NCI-H128 (cell line): ENCODE data around the gene LINGO3.

Source experiments
- DNase-seq: peaks from one replicate; lab custom pipeline; 2025; ENCODE audit not compliant: unreplicated experiment; lab: John Stamatoyannopoulos, UW

Gene LINGO3

DNA sequence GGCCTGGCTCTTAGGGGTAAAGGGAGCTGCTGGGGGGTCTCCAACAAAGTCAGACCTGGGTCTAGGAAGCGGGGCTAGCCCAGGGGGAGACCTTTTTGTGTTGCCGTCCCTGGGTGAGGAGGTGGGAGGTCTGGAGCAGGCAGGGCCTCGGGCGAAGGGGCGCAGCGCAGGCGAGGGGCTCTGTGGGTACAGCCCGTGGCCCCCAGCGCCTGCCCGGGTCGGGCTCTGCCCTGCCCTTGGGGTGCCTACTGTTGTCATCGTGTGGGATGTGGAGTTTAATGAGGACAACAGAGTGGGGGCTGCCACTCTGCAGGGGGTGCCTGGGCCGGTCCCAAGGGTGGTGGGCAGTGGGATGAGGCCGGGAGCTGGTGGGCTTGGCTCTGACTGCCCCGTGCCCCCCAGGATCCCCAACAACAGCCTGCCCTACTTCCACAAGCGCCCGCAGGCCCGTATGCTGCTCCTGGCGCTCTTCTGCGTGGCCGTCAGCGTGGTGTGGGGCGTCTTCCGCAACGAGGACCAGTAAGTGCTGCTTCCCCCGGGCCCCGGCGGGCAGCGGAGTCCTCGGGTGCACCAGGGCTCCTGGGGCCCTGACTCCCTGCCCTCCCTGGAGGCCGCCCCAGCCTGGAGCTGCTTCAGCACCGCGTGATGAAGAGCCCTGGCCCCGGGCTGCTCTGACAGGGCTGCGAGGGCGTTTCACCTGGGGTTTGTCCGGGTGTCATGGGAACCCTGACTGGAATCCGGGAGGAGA, 32.7 kb upstream of the LINGO3 start:
- DNase-seq = no peak

DNA sequence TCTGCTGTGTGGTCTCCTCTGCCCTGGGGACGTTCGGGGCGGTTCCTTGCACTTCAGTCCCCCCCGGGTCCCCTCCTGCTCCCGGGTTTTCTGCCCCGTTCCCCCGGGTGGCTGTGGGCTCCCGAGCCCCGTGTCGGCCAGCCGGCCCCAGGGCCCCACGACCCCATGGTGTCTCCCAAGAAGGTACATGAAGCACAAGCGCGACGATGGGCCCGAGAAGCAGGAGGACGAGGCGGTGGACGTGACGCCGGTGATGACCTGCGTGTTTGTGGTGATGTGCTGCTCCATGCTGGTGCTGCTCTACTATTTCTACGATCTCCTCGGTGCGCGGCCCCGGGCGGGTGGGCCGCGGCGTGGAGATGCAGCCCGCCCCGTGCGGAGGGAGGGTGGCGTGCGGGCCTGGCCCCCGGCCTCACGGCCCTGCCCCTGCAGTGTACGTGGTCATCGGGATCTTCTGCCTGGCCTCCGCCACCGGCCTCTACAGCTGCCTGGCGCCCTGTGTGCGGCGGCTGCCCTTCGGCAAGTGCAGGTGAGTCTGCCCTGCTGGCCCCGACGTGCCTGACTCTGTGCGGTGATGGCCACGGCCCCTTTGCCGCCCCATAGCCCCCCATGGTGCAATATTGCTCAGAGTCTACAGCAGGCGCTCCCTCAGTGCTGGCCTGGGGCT, 31.8 kb upstream of the LINGO3 start:
- DNase-seq = no peak

DNA sequence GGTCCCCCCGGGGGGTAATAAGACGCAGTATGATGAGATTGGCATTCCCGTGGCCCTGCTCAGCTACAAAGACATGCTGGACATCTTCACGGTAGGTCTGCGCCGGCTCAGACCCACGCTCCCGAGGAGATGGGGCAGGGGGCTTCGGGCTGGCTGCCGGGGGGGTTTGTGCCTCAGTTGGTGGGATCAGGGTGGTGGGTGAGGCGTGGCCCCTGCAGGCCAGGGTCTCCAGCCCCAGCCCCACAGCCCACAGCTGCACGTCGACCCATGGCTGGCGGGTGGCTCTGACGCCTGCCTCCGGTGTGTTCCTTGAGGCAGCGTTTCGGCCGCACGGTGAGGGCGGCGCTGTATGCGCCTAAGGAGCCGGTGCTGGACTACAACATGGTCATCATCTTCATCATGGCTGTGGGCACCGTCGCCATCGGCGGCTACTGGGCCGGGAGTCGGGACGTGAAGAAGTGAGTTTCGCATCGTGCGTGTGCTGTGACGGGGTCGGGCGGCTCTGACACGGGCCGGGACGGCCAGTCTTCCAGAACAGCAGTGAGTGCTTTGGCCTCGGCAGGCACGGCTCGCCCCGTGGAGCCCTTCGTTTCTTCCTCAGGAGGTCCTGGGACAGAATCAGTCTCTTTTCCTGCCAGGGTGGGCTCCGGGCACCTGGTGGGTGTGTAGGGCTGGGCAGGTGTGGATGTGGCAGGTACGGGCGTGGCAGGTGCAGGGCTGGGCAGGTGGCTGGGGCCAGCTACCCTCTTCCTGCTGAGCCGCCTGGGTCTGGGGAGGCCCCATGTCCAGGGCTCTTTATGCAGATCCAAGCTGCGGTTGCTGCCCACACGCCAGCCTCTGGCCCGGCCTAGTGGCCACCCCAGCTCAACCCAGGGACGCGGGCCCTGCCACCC, 31.0 kb upstream of the LINGO3 start:
- no peak for DNase-seq

DNA sequence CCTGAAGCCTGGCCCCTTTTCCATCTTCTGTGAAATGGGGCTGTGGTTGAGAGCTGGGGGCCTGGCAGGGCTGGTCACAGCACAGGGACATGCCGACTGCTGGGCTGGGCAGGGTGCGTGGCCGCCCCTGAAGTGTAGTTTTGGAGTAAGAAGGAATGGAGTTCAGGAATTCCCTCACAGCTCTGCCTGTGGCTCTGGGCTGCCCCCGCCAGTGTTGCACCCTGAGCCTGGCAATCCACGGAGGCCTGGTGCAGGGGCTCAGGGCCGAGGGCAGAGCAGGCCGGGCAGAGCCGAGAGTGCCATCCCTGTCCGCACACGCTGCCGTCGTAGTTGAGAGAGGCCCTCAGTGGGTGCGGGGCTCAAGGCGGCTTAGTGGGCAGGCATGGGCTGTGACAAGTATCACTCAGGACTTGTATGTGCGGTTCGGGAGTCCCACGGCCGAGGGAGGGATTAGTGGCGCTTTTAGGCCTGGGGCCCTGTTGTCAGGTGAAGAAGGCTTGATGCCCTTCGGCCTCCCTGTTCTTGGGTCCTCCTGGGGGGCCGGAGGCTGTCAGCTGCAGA, 30.2 kb upstream of the LINGO3 start:
- no peak for DNase-seq

DNA sequence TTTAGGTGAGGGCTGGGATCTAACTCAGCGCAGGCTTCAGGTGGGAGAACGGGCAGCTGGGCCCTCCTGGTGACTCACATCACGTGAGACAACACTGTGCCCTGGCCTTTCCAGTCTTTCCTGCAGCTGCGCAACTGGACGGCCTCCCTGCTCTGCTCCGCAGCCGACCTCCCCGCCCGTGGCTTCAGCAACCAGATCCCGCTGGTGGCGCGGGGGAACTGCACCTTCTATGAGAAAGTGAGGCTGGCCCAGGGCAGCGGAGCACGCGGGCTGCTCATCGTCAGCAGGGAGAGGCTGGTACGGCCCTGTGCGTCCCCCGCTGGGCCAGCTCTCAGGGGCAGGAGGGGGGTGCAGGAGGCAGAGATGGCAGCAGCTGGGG, 29.4 kb upstream of the LINGO3 start:
- DNase-seq = no peak

DNA sequence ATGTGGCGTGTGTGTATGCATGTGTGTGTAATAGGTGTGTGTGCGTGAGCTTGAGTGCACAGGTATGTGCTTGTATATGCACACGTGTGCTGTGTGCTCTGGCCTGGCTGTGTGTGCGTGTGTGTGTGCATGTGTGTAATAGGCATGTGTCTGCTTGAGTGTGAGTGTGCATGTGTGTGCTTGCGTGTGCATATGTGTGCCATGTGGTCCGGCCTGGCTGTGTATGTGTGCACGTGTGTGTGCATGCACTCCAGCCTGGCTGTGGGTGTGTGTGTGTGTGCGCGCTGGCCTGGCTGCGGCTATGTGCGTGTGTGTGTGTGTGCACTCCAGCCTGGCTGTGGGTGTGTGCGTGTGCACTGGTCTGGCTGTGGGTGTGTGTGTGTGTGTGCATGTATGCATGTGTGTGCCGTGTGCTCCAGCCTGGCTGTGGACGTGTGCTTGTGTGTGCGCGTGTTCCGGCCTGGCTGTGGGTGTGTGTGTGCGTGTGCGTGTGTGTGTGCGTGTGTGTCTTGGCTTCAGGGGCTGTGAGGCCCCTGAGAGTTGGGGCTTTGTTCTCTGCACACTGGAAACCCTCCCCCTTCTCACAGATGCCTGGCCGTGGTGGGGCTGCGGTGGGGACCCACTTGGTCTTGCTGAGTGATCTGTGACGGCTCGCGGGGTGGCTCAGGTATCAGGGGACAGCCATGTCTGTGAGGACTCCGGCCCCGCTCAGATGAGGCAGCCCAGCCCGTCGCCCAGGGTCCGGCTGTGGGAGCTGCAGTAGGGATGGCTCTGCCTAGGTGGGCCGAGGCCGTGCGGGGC, 28.8 kb upstream of the LINGO3 start:
- no peak for DNase-seq

DNA sequence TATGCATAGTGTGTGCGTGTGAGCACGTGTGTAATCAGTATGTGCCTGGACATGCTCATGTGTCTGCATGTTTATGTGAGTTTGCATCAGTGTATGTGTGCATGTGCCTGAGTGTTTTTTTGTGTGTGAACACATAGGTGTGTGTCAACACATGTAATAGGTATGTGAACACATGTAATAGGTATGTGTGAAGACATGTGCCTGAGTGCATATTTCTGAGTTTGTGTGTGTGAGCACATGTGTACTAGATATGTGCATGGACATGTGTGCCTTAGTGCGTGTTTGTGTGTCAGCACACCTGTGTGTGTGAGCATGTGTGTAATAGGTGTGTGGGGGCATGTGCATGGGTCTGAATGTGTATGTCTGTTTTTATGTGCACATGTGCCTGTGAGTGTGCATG, 27.9 kb upstream of the LINGO3 start:
- DNase-seq = no peak

DNA sequence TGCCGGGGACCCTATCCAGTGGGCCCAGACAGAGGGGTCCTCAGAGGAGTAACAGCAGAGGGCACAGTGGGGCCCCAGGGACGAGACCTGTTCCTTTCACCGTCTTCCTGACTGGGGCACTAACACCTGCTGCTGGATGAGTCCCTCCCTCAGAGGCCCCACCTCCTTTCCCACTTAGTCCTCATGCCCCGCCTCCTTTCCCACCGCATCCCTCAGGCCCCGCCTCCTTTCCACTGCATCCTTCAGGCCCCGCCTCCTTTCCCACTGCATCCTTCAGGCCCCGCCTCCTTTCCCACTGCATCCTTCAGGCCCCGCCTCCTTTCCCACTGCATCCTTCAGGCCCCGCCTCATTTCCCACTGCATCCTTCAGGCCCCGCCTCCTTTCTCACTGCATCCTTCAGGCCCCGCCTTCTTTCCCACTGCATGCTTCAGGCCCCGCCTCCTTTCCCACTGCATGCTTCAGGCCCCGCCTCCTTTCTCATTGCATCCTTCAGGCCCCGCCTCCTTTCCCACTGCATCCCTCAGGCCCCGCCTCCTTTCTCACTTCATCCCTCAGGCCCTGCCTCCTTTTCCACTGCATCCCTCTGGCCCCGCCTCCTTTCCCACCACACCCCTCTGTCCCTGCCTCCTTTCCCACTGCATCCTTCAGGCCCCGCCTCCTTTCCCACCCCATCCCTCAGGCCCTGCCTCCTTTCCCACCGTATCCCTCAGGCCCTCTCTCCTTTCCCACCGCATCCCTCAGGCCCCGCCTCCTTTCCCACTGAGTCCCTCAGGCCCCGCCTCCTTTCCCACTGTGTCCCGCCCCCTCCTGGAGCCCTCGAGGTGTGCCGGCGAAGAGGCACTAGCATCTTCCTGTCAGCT, 27.3 kb upstream of the LINGO3 start:
- DNase-seq = no peak

DNA sequence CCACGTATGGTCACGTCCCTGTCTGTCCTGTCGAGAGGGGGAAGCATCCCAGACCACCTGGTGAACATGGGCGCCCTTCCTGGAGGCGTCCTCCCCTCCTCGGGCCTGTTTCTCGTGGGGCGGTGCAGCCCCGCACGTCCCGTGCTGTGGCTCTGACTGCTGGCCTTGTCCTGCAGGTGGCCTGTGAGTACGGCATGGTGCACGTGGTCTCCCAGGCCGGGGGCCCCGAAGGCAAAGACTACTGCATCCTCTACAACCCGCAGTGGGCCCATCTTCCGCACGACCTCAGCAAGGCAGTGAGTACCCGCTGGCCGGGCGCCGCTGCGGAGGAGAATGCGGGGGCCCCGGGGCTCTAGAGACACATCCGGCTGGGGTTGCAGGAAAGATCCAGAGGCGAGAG, 26.5 kb upstream of the LINGO3 start:
- DNase-seq = no peak

DNA sequence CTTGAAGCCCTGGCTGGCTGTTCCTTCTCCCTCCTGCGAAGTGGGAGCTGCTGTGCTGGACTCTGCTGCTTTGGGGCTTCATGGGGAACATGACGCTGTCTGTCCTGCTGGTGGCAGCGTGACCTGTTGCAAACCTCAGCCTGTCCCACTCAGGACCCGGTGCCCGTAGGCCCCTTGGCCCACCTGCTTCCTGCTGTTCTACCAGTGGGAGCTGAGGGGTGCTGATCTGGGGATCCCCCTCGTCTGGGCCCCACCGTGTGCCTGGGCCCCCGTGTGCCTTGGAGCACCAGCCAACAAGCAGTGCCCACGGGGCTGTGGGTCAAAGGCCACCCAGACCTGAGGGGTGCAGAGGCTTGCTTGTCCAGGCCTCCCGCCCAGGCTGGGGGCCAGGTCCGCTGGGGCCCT, 25.9 kb upstream of the LINGO3 start:
- DNase-seq = no peak

DNA sequence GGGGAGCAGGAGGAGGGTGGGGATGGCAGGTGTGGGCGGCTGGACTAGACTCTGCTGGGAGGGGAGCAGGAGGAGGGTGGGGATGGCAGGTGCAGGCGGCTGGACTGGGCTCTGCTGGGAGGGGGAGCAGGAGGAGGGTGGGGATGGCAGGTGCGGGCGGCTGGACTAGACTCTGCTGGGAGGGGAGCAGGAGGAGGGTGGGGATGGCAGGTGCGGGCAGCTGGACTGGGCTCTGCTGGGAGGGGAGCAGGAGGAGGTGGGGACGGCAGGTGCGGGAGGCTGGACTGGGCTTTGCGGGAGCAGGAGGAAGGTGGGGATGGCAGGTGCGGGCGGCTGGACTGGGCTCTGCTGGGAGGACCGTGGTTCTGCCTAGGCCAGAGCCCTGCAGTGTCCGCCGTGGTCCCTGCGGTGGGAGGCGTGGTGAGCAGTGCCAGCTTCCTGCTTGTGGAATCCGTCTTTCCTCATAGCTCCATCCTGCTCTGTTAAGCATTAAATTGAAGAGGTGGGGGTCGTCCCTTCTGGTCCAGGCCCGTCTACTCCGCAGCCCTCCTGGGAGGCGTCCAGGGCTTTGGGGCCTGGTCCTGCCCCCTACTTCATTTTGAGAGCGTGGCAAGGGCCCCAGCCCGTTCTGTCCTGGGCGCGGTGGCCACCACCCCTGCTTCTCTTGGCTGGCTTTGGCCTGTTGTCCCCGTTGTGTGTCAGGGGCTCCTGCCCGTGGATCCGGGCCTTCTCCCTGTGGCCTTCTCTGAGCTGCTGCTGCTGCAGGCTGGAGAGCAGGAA, 25.3 kb upstream of the LINGO3 start:
- peak; percentile 37 for DNase-seq

DNA sequence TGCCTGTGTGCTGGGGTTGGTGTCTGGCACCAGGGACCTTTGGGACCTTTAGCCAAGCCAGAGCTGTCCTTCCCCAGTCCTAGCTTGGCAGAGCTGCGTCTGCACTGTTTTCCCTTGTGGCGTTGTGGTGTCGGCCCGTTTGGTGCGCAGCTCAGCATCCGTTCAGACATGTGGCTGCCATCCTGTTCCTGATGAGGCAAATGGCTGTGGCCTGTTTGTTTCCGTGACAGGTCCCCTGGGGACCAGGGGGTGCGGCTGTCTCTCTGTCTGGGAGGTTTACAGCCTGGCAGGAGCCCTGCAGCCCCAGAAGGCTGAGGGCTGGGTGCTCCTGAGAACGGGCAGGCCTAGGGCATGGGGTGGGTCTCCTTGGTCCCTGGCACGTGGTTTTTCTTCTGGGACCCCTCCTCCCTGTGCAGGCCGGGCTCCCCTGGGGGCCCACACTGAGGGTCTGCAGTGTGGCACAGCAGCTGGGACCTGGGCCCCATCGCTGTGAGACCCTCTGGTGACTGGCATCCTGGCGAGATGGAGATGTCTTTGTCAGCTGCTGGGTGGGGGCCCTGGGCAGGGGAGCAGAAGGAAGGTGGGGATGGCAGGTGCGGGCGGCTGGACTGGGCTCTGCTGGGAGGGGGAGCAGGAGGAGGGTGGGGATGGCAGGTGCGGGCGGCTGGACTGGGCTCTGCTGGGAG, 24.5 kb upstream of the LINGO3 start:
- peak; percentile 23 for DNase-seq

DNA sequence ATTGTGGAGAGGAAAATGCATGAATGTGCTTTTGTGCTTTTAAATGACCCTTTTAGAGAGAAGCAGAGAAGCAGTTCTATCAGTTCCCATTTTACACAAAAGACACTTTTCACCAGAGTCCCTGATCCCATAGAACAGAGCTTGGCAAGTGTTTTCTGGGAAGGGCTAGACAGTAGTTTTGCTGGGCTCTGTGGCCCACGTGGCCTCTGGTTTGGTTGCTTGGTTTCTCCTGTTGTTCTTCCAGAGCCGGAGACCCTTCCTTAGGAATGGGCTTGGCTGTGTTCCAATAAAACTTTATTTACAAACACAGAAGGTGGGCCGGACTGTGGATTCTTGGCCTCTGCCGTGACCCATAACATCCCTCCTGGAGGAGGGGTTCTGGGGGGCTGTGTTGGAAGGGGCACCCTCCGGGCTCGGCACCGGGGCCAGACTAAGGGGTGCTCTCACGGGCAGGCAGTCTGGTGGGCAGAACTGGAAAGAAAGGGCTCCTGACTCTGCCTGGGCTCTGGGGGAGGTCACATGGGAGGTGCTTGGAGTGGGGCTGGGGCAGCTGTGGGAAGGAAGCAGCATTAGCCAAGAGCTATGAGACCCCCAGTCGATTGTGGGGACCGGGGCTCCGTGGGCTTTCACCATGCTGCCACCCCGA, 23.8 kb upstream of the LINGO3 start:
- DNase-seq = no peak

DNA sequence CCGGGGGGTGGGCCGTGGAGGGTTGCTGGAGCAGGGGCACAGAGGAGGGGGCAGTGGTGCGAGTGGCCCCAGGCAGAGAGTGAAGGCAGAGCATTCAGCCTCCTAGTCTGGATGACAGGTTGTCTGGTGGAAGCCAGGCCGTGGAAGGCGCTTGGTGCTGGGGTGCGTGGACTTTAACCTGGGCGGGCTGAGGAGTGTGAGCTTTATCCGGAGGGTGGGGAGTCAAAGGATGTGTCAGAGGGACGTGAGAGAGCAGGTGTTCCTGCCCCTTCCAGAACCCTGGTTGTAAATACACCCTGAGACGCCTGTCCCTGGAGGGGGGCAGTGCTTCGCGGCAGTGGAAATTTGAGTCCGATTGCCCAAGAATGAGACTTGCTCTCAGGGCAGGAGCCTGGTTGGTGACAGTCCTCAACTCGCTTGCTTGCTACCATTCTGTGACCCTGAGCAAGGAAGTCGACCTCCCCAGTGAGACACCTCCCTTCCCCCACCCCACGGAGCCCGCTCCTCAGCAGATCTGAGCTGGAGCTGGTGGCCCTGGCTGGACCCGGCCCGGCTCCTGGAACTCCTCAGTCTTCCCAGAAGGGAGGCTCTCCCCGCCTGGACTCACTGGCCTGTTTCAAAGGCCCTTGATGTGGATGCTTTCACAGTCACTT, 22.8 kb upstream of the LINGO3 start:
- peak; percentile 38 for DNase-seq

DNA sequence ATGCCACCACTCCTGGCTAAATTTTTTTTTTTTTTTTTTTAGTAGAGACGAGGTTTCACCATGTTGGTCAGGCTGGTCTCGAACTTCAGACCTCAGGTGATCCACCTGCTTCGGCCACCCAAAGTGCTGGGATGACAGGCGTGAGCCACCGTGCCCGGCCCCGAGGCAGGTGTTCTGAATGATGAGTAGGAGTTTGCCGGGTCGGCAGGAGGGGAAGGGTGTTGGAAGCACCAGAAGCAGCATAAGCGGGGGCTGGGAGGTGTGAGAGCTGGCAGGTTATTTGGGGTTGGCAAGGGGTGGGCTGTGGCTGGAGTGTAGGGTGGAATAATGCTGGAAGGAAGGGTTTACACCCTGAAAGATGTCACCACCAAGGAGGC, 22.3 kb upstream of the LINGO3 start:
- DNase-seq = no peak

DNA sequence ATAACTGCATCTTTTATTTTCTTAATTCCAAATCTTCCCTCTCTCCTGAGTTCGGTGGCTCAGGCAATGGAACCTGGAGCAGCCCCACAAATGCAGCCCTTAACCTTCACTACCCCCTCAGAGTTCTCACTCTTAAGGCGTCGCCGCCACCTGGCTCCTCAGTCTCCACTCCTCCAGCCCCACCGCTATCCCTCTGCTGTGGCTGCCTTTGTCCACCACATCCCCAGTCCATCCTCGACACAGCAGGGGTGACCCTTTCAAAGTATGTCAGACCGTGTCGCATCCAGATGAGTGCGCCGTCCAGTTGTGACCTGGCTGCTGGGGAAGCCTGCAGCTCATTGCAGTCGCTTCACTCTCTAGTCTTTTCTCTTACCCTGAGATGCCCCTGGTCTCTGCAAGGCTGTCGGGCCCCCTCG, 21.6 kb upstream of the LINGO3 start:
- no peak for DNase-seq

DNA sequence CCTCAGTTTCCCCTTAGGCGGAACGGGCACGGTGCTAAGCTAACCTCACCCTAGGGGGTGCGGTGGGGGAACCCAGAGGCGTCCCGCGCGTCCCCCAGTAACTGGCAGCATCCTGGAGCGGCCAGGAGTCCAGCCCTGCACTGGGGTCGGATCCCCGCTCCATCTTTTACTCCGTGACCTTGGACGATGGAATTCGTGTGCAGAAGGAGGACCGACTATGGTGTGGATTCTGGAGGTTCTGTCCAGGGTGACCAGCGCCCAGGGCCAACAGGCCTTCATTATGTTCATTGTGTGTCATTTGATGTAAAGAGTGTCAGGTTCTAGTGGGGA, 21.2 kb upstream of the LINGO3 start:
- no peak for DNase-seq
